HepG2 (cell line): ENCODE data around the gene UEVLD. TPM values are rescaled to one million over a fixed set of nuclear protein-coding genes. Genes with fewer than 3 reads are reported as not detected.

Source experiments
- ATAC-seq: fragments of 200-7000 bp; cut with Tn5 transposase; 3 replicates; pipeline ENCODE4 v1.9.1; 2020; ENCODE audit warnings: mild to moderate bottlenecking, moderate library complexity
- BruUV-seq: library from RNA; stranded (reverse); fragments of 400-500 nt; replicated peaks from 2 replicates; lab custom pipeline; 2021; lab: Mats Ljungman, UMichigan
- CTCF ChIA-PET: fragments of 300-600 bp; formaldehyde crosslinking; extraction: SDS; loops from one replicate; lab custom pipeline; 2021; ENCODE audit warnings: low total read pairs, inconsistent platforms, low intra/inter-chr PET ratio; lab: Yijun Ruan, JAX
- POLR2A ChIA-PET: fragments of 350-600 bp; sonication (Branson Sonifier 250); formaldehyde crosslinking; loops from one replicate; lab custom pipeline; 2020; ENCODE audit warnings: antibody characterized with exemption, inconsistent platforms; lab: Yijun Ruan, JAX
- DNase-seq: peaks from one replicate; pipeline ENCODE4 v3.0.0-alpha.2; 2015; ENCODE audit warnings: low spot score
- FAIRE-seq: peaks from 3 replicates; lab custom pipeline; 2011; peaks lifted over from hg19 to GRCh38; lab: Jason Lieb, UNC
- H2AFZ ChIP-seq: one replicate; pipeline ENCODE4 v1.6.1; 2011; ENCODE audit warnings: low read length, inconsistent platforms
- H3K27ac ChIP-seq: fragments of 300-600 bp; 3 replicates; pipeline ENCODE4 v1.8.0; 2011; ENCODE audit warnings: mixed run types, mild to moderate bottlenecking, mixed read lengths, low read length, inconsistent platforms; ENCODE audit not compliant: insufficient read depth; ENCODE audit errors: extremely low read length
- H3K27me3 ChIP-seq, 2 experiments: fragments of 200-600 bp in 1 of 2; 2 replicates in 1 of 2; 3 replicates in 1 of 2; pipeline versions ENCODE4 v1.6.0 to v1.8.0; 2011; ENCODE audit warnings: low read length in 2 of 2, mild to moderate bottlenecking in 2 of 2, moderate library complexity in 2 of 2, inconsistent platforms in 1 of 2; ENCODE audit not compliant: insufficient read depth in 2 of 2, control insufficient read depth in 1 of 2
- H3K36me3 ChIP-seq, 2 experiments: fragments of 200-600 bp in 1 of 2; replicated peaks in 1 of 2; 2 replicates in 1 of 2; 3 replicates in 1 of 2; pipeline versions ENCODE4 v1.5.1 to v1.8.0; 2011; ENCODE audit warnings: low read length in 2 of 2, inconsistent platforms in 1 of 2; ENCODE audit not compliant: insufficient read depth in 2 of 2, control insufficient read depth in 1 of 2
- H3K4me1 ChIP-seq: 2 replicates; pipeline ENCODE4 v1.5.1; 2012; ENCODE audit warnings: low read length, inconsistent platforms; ENCODE audit not compliant: insufficient read depth
- H3K4me2 ChIP-seq: 2 replicates; pipeline ENCODE4 v1.6.0; 2011; ENCODE audit warnings: low read depth, low read length, inconsistent platforms
- H3K4me3 ChIP-seq, 3 experiments: fragments of 200-600 bp in 1 of 3; sonication (generic), shearing (Covaris generic) in 1 of 3; replicated peaks in 1 of 3; 2 replicates each; pipeline ENCODE4 v1.5.1; 2011 to 2016; ENCODE audit warnings: low read length in 3 of 3, inconsistent platforms in 2 of 3, low read depth in 2 of 3, mild to moderate bottlenecking in 2 of 3, control low read depth in 1 of 3, mixed read lengths in 1 of 3; ENCODE audit not compliant: insufficient read depth in 1 of 3
- H3K79me2 ChIP-seq: one replicate; pipeline ENCODE4 v1.6.1; 2011; ENCODE audit warnings: low read length, inconsistent platforms; ENCODE audit not compliant: insufficient read depth
- H3K9ac ChIP-seq: 2 replicates; pipeline ENCODE4 v1.6.0; 2011; ENCODE audit warnings: mild to moderate bottlenecking, low read depth, low read length, inconsistent platforms; ENCODE audit not compliant: insufficient read depth
- H3K9me3 ChIP-seq: 2 replicates; pipeline ENCODE4 v1.5.1; 2012; ENCODE audit warnings: mild to moderate bottlenecking, low read length
- H4K20me1 ChIP-seq: 2 replicates; pipeline ENCODE4 v1.6.0; 2011; ENCODE audit warnings: inconsistent platforms, mild to moderate bottlenecking, low read length, moderate library complexity; ENCODE audit not compliant: insufficient read depth
- ATAD3A ChIP-seq: sonication (generic); formaldehyde crosslinking; IDR thresholded peaks from 2 replicates; pipeline ENCODE4 v1.4.0; 2020; ENCODE audit warnings: missing genetic modification reagents
- GATA4 ChIP-seq: sonication (generic); IDR thresholded peaks from 2 replicates; pipeline ENCODE4 v1.6.1; 2016; ENCODE audit warnings: antibody characterized with exemption, low read depth, borderline replicate concordance
- GFI1 ChIP-seq: sonication (generic); formaldehyde crosslinking; IDR thresholded peaks from 2 replicates; pipeline ENCODE4 v1.5.0; 2020; ENCODE audit warnings: missing genetic modification reagents, mild to moderate bottlenecking, borderline replicate concordance
- ISL2 ChIP-seq: sonication (generic); formaldehyde crosslinking; IDR thresholded peaks from 2 replicates; pipeline ENCODE4 v1.5.0; 2020; ENCODE audit warnings: missing genetic modification reagents
- MYC ChIP-seq: sonication (generic); formaldehyde crosslinking; IDR thresholded peaks from 2 replicates; pipeline ENCODE4 v1.9.0; 2021; ENCODE audit warnings: missing genetic modification reagents, borderline replicate concordance
- NKX3-1 ChIP-seq: sonication (generic); formaldehyde crosslinking; IDR thresholded peaks from 2 replicates; pipeline ENCODE4 v1.5.0; 2020; ENCODE audit warnings: missing genetic modification reagents
- TEAD2 ChIP-seq: sonication (generic); formaldehyde crosslinking; IDR thresholded peaks from 2 replicates; pipeline ENCODE4 v1.9.0; 2021; ENCODE audit warnings: missing genetic modification reagents
- ZBTB8A ChIP-seq: sonication (generic); formaldehyde crosslinking; IDR thresholded peaks from 2 replicates; pipeline ENCODE4 v1.4.0; 2020; ENCODE audit warnings: mild to moderate bottlenecking, low read depth, missing genetic modification reagents, borderline replicate concordance
- ZFY ChIP-seq: sonication (generic); formaldehyde crosslinking; IDR thresholded peaks from 2 replicates; pipeline ENCODE4 v1.4.0; 2020; ENCODE audit warnings: missing genetic modification reagents
- ZNF543 ChIP-seq: sonication (generic); formaldehyde crosslinking; IDR thresholded peaks from 2 replicates; pipeline ENCODE4 v1.4.0; 2020; ENCODE audit warnings: mild to moderate bottlenecking, missing genetic modification reagents
- ZNF629 ChIP-seq: sonication (generic); formaldehyde crosslinking; conservative IDR thresholded peaks from 2 replicates; pipeline ENCODE4 v1.5.0; 2020; ENCODE audit warnings: missing genetic modification reagents
- ZNF674 ChIP-seq: sonication (generic); formaldehyde crosslinking; IDR thresholded peaks from 2 replicates; pipeline ENCODE4 v1.5.0; 2020; ENCODE audit warnings: low read depth, mild to moderate bottlenecking, missing genetic modification reagents
- ZNF775 ChIP-seq: sonication (generic); formaldehyde crosslinking; IDR thresholded peaks from 2 replicates; pipeline ENCODE4 v1.4.0; 2020; ENCODE audit warnings: missing genetic modification reagents, mild to moderate bottlenecking, moderate library complexity, borderline replicate concordance
- ZNF83 ChIP-seq: sonication (generic); formaldehyde crosslinking; IDR thresholded peaks from 2 replicates; pipeline ENCODE4 v1.4.0; 2020; ENCODE audit warnings: missing genetic modification reagents, mild to moderate bottlenecking, borderline replicate concordance
- ZNF891 ChIP-seq: sonication (generic); formaldehyde crosslinking; IDR thresholded peaks from 2 replicates; pipeline ENCODE4 v1.5.0; 2020; ENCODE audit warnings: mild to moderate bottlenecking, missing genetic modification reagents
- WGBS: methylation state at CpG from one replicate; pipeline ENCODE4 v1.1.6; 2017; ENCODE audit warnings: low lambda C conversion rate; 5-methylcytosine and 5-hydroxymethylcytosine counted together
- in situ Hi-C: cut with HindIII; loops from 2 replicates; pipeline ENCODE4 v1.10.0; 2017; ENCODE audit warnings: low pct_unique_long_range_greater_than_20kb; ENCODE audit not compliant: extremely low pct_ligation_motif_present
- intact Hi-C: fragments of 100-400 bp; cut with micrococcal nuclease; formaldehyde crosslinking; loops from one replicate; pipeline ENCODE4 v1.10.0; 2022; ENCODE audit not compliant: unreplicated experiment
- polyA plus RNA-seq, 8 experiments: library from polyadenylated mRNA; depleted of rRNA in 3 of 8; stranded (reverse) in 7 of 8; unstranded in 1 of 8; fragments of >200 nt; fragmentation: Illumina TruSeq in 4 of 8; extraction: Trizol in 4 of 8; gene quantifications; 2 replicates each; pipeline versions ENCODE4 v1.2.1 to v1.2.3, GENCODE V29; 2011 to 2016; ENCODE audit warnings: low read depth in 4 of 8, missing spikeins in 1 of 8, mixed read lengths in 1 of 8; ENCODE audit not compliant: insufficient read depth in 1 of 8
- total RNA-seq, 5 experiments: library from RNA; depleted of rRNA; stranded (reverse); fragments of >200 nt; fragmentation: Illumina TruSeq; extraction: Trizol; gene quantifications; 2 replicates each; pipeline ENCODE4 v1.2.3, GENCODE V29; 2016; ENCODE audit warnings: low read depth in 1 of 5
- TF ChIP-seq, protein P1 (sequence below): sonication (generic); formaldehyde crosslinking; IDR thresholded peaks from 2 replicates; pipeline ENCODE4 v1.8.0; 2022; ENCODE audit warnings: missing genetic modification reagents, low read depth, mild to moderate bottlenecking, borderline replicate concordance

Gene UEVLD
- total and polyA plus RNA-seq, 2 of the 13 experiments (the other 11 are each of a cell fraction or from before 2014, with no cell fraction given) = 5.7 to 13.7 TPM

DNA sequence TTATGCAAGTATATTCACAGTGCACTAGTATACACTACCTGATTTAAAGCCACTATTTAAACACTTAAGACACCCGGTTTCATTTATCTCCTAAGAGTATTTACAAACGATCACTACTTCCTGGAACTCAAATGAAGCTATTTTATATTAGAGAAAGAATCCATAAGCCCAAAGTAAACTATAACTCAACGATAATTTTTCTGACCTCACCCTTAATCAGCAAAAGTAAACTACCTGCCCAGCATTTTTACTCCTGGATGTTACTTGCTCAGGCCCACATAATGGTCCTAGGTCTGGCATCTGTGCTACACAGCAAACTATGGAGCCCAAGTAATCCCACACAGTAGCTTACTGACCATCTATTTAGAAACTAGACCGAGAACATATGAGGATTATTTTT lies 95.2 kb downstream of the UEVLD start:
- ATAC-seq = no peak
- Histone ChIP-seq H3K4me2 (no peak overlapping the region), H3K79me2 (no peaks in the 10 kb centered on the region), H3K36me3 (peaks cover 9 to 56% of the 10 kb centered on the region in 2 experiments), H3K4me3 (no peak overlapping the region), H4K20me1 (no peaks in the 10 kb centered on the region), H3K27me3 (no peaks in the 10 kb centered on the region), H3K4me1 (peaks cover 7% of the 10 kb centered on the region; the same call in 1 of the 2 replicates), H3K27ac (no peak overlapping the region), H3K9me3 (no peaks in the 10 kb centered on the region), H3K9ac (no peak overlapping the region), H2AFZ (no peak overlapping the region)
- DNase-seq = no peak
- 92% methylated on average over 4 of the region's 4 CpGs for whole genome bisulfite sequencing
- BruUV-seq = no TSS peak
- FAIRE-seq = no peak
- ChIA-PET CTCF (no interaction called here), POLR2A (interaction anchor here (1.2 kb wide), 1 partner anchor 33 kb away, joined by 3 read pairs; the partner anchor contains the start of gene TSG101)
- in situ Hi-C loops = no loop called here
- intact Hi-C loops = no loop called here
- no peak for TF ChIP-seq ZNF83 (CRISPR knock-in tag)
- TF ChIP-seq ZNF891 (CRISPR knock-in tag) = no peak
- no peak for TF ChIP-seq ZBTB8A (CRISPR knock-in tag)
- no peak for TF ChIP-seq TEAD2 (CRISPR knock-in tag)
- TF ChIP-seq ZNF674 (CRISPR knock-in tag) = no peak
- TF ChIP-seq ZNF543 = no peak
- TF ChIP-seq NKX3-1 (CRISPR knock-in tag) = no peak

DNA sequence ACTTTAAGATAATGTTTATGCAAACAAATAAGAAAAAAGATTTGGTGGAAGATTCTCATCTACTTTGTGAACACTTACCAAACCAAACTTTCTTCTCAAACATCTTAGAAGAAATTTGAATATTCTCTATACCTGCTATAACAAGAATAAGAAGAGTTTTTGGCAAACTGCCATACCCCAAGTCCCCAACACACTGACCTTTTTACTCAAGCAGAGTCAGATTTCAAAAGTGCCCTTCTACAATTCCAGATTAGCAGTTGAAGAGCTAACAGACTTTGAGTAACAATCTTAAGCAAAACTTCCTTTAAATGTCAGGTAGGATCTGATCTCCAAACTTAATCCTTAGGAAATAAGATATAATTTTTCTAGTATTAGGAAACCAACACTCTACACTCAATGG lies 95.6 kb downstream of the UEVLD start:
- Histone ChIP-seq H3K79me2 (no peaks in the 10 kb centered on the region), H3K4me3 (no peak overlapping the region), H3K9ac (no peak overlapping the region), H3K27me3 (no peaks in the 10 kb centered on the region), H3K4me2 (no peak overlapping the region), H3K9me3 (no peaks in the 10 kb centered on the region), H4K20me1 (no peaks in the 10 kb centered on the region), H2AFZ (no peak overlapping the region), H3K27ac (no peak overlapping the region), H3K4me1 (peaks cover 7% of the 10 kb centered on the region; the same call in 1 of the 2 replicates), H3K36me3 (peaks cover 9 to 52% of the 10 kb centered on the region in 2 experiments)
- CTCF ChIA-PET = no interaction called here
- intact Hi-C loops (no loop called here), in situ Hi-C loops (no loop called here)
- ATAC-seq (no peak), DNase-seq (no peak), FAIRE-seq (no peak)
- POLR2A ChIA-PET = interaction anchor here (1.2 kb wide), 1 partner anchor 34 kb away, joined by 3 read pairs; the partner anchor contains the start of gene TSG101
- no TSS peak for BruUV-seq
- TF ChIP-seq, protein P1, sequence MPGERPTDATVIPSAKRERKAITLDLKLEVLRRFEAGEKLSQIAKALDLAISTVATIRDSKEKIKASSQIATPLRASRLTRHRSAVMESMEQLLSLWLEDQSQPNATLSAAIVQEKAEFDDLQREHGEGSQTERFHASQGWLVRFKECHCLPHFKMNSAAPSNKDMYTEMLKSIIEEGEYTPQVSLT (CRISPR knock-in tag) = no peak
- TF ChIP-seq ZFY (CRISPR knock-in tag) (no peak), MYC (CRISPR knock-in tag) (no peak), GFI1 (CRISPR knock-in tag) (no peak), ZNF629 (CRISPR knock-in tag) (no peak), ZNF775 (CRISPR knock-in tag) (no peak), ISL2 (no peak), ATAD3A (CRISPR knock-in tag) (no peak), GATA4 (no peak)
